ENCODE measurements around the gene ITGB1BP2.
"Not testable (repeated sequence)": the region's sequence is repeated elsewhere in the genome, so short reads cannot be mapped to it uniquely, and the experiment has no call there.

ITGB1BP2 gene

DNA sequence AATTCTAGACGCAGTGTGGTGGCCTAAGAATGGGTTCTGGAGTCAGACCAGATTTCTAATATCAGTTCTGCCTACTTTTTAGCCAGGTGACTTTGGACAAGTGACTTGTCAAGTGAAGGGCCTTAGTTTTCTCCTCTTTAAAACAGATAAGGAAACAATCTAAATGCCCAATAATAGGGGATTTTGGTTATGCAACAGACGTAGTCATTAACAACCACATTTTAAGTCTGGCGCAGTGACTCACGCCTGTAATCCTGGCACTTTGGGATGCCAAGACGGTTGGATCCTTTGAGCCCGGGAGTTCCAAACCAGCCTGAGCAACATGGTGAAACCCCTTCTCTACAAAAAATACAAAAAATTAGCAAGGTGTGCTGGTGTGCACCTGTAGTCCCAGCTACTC, 45.5 kb upstream of the ITGB1BP2 start:
- no peak overlapping the region for H3K9ac ChIP-seq
- no peaks in the 10 kb centered on the region for H4K20me1 ChIP-seq (ENCODE audit: insufficient read depth)
- no peaks in the 10 kb centered on the region for H3K79me2 ChIP-seq (ENCODE audit: insufficient read depth, low read depth)
- no peak overlapping the region for H3K4me3 ChIP-seq (IDR thresholded peaks at IDR 0.05; ENCODE audit: insufficient read depth, low read depth, low read length)
- H2AFZ ChIP-seq (ENCODE audit: low read depth): peak overlapping the region; percentile 62; the same call in 1 of the 2 replicates
- H3K27me3 ChIP-seq (ENCODE audit: insufficient read depth, low read depth): no peaks in the 10 kb centered on the region
- peaks cover 28% of the 10 kb centered on the region for H3K4me1 ChIP-seq (ENCODE audit: low read depth, poor library complexity, severe bottlenecking)
- no peak overlapping the region for H3K27ac ChIP-seq
- H3K36me3 ChIP-seq (ENCODE audit: insufficient read depth): no peaks in the 10 kb centered on the region
- H3K4me2 ChIP-seq: peak overlapping the region; percentile 68; the same call in 1 of the 2 replicates
- TF ChIP-seq, protein P1, sequence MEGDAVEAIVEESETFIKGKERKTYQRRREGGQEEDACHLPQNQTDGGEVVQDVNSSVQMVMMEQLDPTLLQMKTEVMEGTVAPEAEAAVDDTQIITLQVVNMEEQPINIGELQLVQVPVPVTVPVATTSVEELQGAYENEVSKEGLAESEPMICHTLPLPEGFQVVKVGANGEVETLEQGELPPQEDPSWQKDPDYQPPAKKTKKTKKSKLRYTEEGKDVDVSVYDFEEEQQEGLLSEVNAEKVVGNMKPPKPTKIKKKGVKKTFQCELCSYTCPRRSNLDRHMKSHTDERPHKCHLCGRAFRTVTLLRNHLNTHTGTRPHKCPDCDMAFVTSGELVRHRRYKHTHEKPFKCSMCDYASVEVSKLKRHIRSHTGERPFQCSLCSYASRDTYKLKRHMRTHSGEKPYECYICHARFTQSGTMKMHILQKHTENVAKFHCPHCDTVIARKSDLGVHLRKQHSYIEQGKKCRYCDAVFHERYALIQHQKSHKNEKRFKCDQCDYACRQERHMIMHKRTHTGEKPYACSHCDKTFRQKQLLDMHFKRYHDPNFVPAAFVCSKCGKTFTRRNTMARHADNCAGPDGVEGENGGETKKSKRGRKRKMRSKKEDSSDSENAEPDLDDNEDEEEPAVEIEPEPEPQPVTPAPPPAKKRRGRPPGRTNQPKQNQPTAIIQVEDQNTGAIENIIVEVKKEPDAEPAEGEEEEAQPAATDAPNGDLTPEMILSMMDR (conservative IDR thresholded peaks at IDR 0.05; ENCODE audit: low read depth, low read length): no peak

DNA sequence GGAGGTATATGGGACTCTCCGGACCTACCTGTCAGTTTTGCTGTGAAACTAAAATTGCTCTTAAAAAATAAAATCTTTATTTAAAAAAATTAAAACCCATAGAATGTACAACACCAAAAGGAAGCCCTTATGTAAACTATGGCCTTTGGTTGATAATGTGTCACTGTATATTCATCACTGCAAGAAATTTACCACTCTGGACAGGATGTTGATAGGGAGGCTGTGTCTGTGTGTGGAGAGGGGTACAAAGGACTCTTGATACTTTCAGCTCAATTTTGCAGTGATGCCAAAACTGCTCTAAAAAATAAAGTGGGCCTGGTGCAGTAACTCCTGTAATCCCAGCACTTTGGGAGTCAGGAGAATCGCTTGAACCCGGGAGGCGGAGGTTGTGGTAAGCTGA, 44.7 kb upstream of the ITGB1BP2 start:
- no peak overlapping the region for H3K9ac ChIP-seq
- no peak overlapping the region for H2AFZ ChIP-seq (ENCODE audit: low read depth)
- no peaks in the 10 kb centered on the region for H3K27me3 ChIP-seq (ENCODE audit: insufficient read depth, low read depth)
- H3K27ac ChIP-seq: no peak overlapping the region
- H3K4me1 ChIP-seq (ENCODE audit: low read depth, poor library complexity, severe bottlenecking): peaks cover 20% of the 10 kb centered on the region
- TF ChIP-seq, protein P1 (conservative IDR thresholded peaks at IDR 0.05; ENCODE audit: low read depth, low read length): no peak
- no peaks in the 10 kb centered on the region for H3K36me3 ChIP-seq (ENCODE audit: insufficient read depth)
- no peak overlapping the region for H3K4me2 ChIP-seq
- H3K79me2 ChIP-seq (ENCODE audit: insufficient read depth, low read depth): no peaks in the 10 kb centered on the region
- no peaks in the 10 kb centered on the region for H4K20me1 ChIP-seq (ENCODE audit: insufficient read depth)
- no peak overlapping the region for H3K4me3 ChIP-seq (IDR thresholded peaks at IDR 0.05; ENCODE audit: insufficient read depth, low read depth, low read length)

DNA sequence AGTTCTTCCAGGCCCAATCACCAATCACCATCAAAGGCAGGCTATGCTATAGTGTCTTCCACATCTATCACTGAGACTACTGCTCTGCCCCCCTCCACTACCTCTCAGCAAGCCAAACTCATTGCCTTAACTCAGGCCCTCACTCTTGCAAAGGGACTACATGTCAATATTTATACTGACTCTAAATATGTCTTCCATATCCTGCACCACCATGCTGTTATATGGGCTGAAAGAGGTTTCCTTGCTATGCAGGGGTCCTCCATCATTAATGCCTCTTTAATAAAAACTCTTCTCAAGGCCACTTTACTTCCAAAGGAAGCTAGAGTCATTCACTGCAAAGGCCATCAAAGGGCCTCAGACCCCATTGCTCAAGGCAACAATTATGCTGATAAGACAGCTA, 32.9 kb upstream of the ITGB1BP2 start:
- not testable (repeated sequence) for H3K36me3 ChIP-seq (ENCODE audit: insufficient read depth); H3K9ac ChIP-seq; H3K4me1 ChIP-seq (ENCODE audit: low read depth, poor library complexity, severe bottlenecking); H3K27ac ChIP-seq; H3K79me2 ChIP-seq (ENCODE audit: insufficient read depth, low read depth); H2AFZ ChIP-seq (ENCODE audit: low read depth); H3K27me3 ChIP-seq (ENCODE audit: insufficient read depth, low read depth); H3K4me2 ChIP-seq; H3K4me3 ChIP-seq (IDR thresholded peaks at IDR 0.05; ENCODE audit: insufficient read depth, low read depth, low read length); H4K20me1 ChIP-seq (ENCODE audit: insufficient read depth)

DNA sequence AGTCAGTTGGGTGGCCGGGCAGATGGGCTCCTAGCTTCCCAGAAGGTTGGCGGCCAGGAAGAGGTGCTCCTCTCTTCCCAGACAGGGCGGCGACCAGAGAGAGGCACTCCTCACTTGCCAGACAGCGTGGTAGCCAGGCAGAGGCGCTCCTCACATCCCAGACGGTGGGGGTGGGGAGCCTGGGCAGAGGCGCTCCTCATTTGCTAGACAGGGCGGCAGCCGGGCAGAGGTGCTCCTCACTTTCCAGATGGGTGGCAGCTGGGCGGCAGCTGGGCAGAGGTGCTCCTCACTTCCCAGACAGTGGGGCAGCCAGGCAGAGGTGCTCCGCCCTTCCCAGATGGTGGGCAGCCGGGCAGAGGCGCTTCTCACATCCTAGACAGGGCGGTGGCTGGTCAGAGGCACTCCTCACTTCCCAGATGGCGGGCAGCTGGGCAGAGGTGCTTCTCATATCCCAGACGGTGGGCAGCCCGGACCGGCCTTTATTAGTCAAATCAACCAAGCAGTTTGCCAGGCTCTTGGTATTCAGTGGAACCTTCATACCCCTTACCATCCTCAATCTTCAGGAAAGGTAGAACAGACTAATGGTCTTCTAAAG, 31.7 kb upstream of the ITGB1BP2 start:
- no peak overlapping the region for H3K27ac ChIP-seq
- no peak overlapping the region for H3K4me3 ChIP-seq (IDR thresholded peaks at IDR 0.05; ENCODE audit: insufficient read depth, low read depth, low read length)
- H3K79me2 ChIP-seq (ENCODE audit: insufficient read depth, low read depth): no peaks in the 10 kb centered on the region
- no peaks in the 10 kb centered on the region for H3K4me1 ChIP-seq (ENCODE audit: low read depth, poor library complexity, severe bottlenecking)
- H3K4me2 ChIP-seq: no peak overlapping the region
- no peaks in the 10 kb centered on the region for H3K27me3 ChIP-seq (ENCODE audit: insufficient read depth, low read depth)
- no peak overlapping the region for H2AFZ ChIP-seq (ENCODE audit: low read depth)
- TF ChIP-seq, protein P1 (conservative IDR thresholded peaks at IDR 0.05; ENCODE audit: low read depth, low read length): no peak
- no peaks in the 10 kb centered on the region for H4K20me1 ChIP-seq (ENCODE audit: insufficient read depth)
- H3K9ac ChIP-seq: no peak overlapping the region
- no peaks in the 10 kb centered on the region for H3K36me3 ChIP-seq (ENCODE audit: insufficient read depth)

DNA sequence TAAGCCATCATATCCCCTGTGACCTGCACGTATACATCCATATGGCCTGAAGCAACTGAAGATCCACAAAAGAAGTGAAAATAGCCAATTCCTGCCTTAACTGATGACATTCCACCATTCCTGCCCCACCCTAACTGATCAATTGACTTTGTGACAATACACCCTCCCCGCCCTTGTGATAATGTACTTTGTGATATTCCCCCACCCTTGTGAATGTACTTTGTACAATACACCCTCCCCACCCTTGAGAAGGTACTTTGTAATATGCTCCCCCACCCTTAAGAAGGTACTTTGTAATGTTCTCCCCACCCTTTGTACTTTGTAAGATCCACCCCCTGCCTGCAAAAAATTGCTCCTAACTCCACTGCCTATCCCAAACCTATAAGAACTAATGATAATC, 29.2 kb upstream of the ITGB1BP2 start:
- H3K9ac ChIP-seq; H3K4me3 ChIP-seq (IDR thresholded peaks at IDR 0.05; ENCODE audit: insufficient read depth, low read depth, low read length); H3K27me3 ChIP-seq (ENCODE audit: insufficient read depth, low read depth); H4K20me1 ChIP-seq (ENCODE audit: insufficient read depth); H3K27ac ChIP-seq; H3K4me2 ChIP-seq; H2AFZ ChIP-seq (ENCODE audit: low read depth); H3K36me3 ChIP-seq (ENCODE audit: insufficient read depth); H3K4me1 ChIP-seq (ENCODE audit: low read depth, poor library complexity, severe bottlenecking); H3K79me2 ChIP-seq (ENCODE audit: insufficient read depth, low read depth): not testable (repeated sequence)

DNA sequence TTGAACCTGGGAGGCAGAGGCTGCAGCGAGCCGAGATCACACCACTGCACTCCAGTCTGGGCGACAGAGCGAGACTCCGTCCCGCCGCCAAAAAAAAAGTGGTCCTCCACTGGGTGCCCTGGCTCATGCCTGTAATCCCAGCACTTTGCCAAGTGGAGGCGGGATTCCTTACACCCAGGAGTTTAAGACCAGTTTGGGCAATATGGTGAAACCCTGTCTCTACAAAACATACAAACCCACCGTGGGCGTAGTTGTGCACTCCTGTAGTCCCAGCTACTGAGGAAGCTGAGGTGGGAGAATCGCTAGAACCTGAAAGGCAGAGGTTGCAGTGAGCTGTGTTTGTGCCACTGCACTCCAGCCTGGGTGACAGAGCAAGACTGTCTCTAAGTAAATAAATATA, 20.2 kb upstream of the ITGB1BP2 start:
- H3K9ac ChIP-seq; H3K4me3 ChIP-seq (IDR thresholded peaks at IDR 0.05; ENCODE audit: insufficient read depth, low read depth, low read length); H3K4me2 ChIP-seq; H3K27me3 ChIP-seq (ENCODE audit: insufficient read depth, low read depth); H3K27ac ChIP-seq; H3K36me3 ChIP-seq (ENCODE audit: insufficient read depth); H2AFZ ChIP-seq (ENCODE audit: low read depth): not testable (repeated sequence)
- peaks cover 27% of the 10 kb centered on the region for H3K79me2 ChIP-seq (ENCODE audit: insufficient read depth, low read depth)
- peaks cover 18% of the 10 kb centered on the region for H3K4me1 ChIP-seq (ENCODE audit: low read depth, poor library complexity, severe bottlenecking)
- peaks cover 12% of the 10 kb centered on the region; the same call in 1 of the 2 replicates for H4K20me1 ChIP-seq (ENCODE audit: insufficient read depth)
